ENCODE measurements around the gene SHOC1.

Gene SHOC1

DNA sequence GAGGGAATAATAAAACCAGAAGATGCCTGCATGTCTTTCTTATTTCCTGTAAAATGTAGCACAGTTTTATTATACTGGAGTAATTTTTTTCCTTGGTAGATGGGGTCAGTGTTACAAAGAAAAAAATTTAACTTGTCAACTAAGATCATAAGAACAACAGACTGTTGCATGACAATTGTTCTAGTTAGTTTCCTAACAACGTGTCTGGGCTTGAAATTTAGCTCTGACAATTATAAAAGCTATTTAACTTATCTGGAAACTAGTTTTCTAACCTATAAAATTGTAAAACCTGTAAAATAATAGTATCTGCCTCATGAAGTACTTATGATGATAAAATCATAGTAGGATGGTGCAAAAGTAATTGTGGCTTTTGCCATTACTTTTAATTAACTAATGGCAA lies 4.9 kb downstream of the SHOC1 start:
- TF ChIP-seq, protein P1, sequence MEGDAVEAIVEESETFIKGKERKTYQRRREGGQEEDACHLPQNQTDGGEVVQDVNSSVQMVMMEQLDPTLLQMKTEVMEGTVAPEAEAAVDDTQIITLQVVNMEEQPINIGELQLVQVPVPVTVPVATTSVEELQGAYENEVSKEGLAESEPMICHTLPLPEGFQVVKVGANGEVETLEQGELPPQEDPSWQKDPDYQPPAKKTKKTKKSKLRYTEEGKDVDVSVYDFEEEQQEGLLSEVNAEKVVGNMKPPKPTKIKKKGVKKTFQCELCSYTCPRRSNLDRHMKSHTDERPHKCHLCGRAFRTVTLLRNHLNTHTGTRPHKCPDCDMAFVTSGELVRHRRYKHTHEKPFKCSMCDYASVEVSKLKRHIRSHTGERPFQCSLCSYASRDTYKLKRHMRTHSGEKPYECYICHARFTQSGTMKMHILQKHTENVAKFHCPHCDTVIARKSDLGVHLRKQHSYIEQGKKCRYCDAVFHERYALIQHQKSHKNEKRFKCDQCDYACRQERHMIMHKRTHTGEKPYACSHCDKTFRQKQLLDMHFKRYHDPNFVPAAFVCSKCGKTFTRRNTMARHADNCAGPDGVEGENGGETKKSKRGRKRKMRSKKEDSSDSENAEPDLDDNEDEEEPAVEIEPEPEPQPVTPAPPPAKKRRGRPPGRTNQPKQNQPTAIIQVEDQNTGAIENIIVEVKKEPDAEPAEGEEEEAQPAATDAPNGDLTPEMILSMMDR (IDR thresholded peaks at IDR 0.05; ENCODE audit: low read depth, low read length): no peak
- H3K4me3 ChIP-seq (ENCODE audit: low read depth, low read length): no peak overlapping the region

DNA sequence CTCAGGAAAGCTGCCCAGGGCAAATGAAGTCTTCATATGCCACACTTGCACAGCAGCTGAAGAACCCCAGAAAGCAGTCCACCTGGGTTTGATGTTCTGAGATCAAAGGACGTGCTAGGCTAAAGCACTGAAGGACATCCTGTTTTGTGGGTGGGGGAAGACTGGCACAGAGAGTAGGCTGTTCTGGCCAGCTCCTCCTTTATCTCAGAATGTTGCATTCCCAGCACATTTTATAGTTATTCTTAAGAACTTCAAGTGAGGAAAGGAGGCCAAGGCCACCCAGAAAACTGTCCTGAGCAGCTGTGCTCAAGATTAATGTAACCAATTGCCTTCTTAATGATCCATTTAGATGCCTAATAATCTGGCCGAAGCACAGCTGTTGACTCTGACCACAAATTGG lies 10.9 kb downstream of the SHOC1 start:
- TF ChIP-seq, protein P1 (IDR thresholded peaks at IDR 0.05; ENCODE audit: low read depth, low read length): no peak
- no peak overlapping the region for H3K4me3 ChIP-seq (ENCODE audit: low read depth, low read length)

DNA sequence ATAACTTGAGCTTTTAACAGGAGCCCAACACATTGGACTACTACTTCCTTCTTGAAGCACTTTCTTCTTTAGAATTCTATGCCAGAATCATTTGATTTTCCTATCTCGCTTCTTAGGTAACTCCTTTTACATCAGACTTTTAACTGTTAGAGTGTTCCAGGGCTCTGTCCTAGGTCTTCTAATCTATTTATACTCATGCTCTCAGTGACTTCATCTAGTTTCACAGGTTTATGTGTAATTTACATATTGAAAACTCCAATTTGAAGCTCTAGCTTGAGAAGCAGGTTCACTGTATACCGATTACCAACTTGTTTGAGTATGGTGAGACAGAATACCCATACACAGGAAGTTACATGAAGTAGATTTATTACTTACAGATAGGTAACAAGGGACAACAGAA lies 11.3 kb downstream of the SHOC1 start:
- TF ChIP-seq, protein P1 (IDR thresholded peaks at IDR 0.05; ENCODE audit: low read depth, low read length): no peak
- H3K4me3 ChIP-seq (ENCODE audit: low read depth, low read length): no peak overlapping the region

DNA sequence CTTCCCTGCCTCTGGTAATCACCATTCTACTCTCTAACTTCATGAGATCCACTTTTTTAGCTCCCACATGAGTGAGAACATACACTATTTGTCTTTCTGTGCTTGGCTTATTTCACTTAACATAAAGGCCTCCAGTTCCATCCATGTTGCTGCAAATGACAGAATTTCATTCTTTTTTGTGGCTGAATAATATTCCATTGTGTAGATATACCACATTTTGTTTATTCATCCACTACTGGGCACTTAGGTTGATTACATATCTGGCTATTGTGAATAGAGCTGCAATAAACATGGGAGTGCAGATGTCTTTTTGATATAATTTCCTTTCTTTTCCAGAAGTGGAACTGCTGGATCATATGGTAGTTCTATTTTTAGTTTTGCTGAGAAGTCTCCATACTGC lies 28.7 kb downstream of the SHOC1 start:
- no peak overlapping the region for H3K4me3 ChIP-seq (ENCODE audit: low read depth, low read length)
- TF ChIP-seq, protein P1 (IDR thresholded peaks at IDR 0.05; ENCODE audit: low read depth, low read length): no peak

DNA sequence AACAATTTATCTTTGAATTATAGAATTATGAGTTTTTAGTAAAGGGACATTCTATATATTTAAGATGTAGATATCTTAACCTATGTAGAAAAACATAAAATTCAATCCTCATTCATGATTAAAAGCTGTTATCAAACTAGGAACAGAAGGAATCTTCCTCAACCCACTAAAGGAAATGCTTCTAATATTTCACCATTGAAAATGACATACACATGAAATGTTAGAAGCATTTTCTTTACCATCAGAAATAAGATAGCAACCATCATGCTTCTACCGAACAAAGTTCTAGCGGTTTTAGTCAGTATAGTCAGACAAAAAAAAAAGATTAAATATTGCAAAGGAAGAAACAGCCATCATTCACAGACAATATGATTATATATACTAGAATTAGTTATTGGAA lies 32.2 kb downstream of the SHOC1 start:
- TF ChIP-seq, protein P1 (IDR thresholded peaks at IDR 0.05; ENCODE audit: low read depth, low read length): no peak
- no peak overlapping the region for H3K4me3 ChIP-seq (ENCODE audit: low read depth, low read length)

DNA sequence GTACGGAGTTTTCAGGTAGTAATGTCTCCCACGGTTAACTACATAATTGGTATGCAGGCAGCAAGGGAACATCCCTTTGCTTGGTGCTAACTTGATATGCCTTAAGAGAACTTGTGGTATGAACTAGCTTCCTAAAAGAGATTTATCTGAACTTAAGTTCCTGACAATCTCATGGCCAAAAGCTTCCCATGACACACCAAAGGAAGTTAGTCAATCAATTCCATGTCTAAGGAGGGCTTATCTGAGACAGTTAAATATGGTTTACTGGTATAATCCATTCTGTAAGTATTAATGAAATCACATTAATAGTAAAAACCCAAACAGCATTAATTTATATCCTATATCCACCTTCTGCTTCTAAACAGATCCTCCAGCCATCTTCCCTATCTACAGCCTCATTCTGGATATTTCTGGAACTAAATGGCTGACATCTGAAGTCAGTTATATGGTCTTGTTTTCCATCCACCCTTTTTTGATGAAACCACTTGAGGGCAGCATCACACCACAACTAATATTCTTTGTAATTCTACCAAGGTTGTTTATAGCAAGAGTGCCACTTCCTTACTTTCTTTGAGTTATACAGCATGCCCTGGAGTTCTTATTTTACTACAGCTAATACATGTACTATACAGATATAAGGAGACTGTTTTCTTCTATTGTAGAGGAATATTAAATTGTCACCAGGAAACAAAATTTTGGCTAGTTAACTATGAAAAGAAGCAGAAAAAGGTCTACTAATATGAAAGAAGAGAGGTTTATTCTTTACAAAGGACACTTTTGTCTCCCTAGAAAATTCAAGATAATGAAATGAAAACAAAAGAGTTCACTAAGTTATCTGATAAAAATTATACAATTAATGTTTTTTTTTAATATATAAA lies 34.7 kb downstream of the SHOC1 start:
- TF ChIP-seq, protein P1 (IDR thresholded peaks at IDR 0.05; ENCODE audit: low read depth, low read length): peak; percentile 23; the same call in 1 of the 2 replicates
- no peak overlapping the region for H3K4me3 ChIP-seq (ENCODE audit: low read depth, low read length)

DNA sequence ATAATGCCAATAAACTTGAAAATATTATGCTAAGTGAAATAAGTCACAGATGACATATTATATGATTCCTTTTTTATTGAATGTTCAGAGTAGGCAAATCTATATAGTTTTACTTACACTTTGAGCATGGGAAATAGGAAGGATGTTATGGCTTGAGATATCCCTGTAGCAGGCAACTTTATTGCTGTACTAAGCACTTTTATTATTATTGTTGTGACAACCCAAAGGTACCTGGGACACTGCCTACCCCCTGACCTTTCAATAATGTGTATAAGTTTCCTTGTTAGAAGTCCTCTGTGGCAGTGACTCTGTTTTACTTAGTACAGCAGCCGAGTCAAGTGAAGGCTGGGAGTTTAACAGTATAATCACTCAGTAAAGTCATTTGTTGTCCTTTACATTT lies 39.9 kb downstream of the SHOC1 start:
- no peak overlapping the region for H3K4me3 ChIP-seq (ENCODE audit: low read depth, low read length)
- TF ChIP-seq, protein P1 (IDR thresholded peaks at IDR 0.05; ENCODE audit: low read depth, low read length): no peak
